Body of pancreas (tissue), 4 donors: ENCODE measurements around the gene GPR37.

Experiments
- CTCF ChIP-seq, 7 experiments: fragments of 450-650 bp in 4 of 7; fragments of 200-600 bp in 3 of 7; sonication (generic) in 3 of 7; IDR thresholded peaks; one replicate each; pipeline ENCODE4 v1.5.1; 2016 to 2019; ENCODE audit warnings: antibody characterized with exemption in 7 of 7
- POLR2A ChIP-seq, 3 donors: fragments of 450-650 bp; IDR thresholded peaks; one replicate each; pipeline ENCODE4 v1.6.1; 2016; ENCODE audit warnings: antibody characterized with exemption in 3 of 3, mild to moderate bottlenecking in 2 of 3

GRCh38 chr7:124765401-124766352 is at the start of gene GPR37:
- TF ChIP-seq CTCF (IDR thresholded peaks at IDR 0.05) (peak in 1 of 7 experiments; percentile 27), POLR2A (IDR thresholded peaks at IDR 0.05) (peak in 1 of 3 donors; percentile 43)
